Right lobe of liver (tissue), 6 donors: ENCODE measurements around the gene CCDC33. TPM values are rescaled to one million over a fixed set of nuclear protein-coding genes. Genes with fewer than 3 reads are reported as not detected.

Experiments used
- ATAC-seq, 4 donors: fragments of 200-7000 bp; cut with Tn5 transposase; one replicate each; pipeline ENCODE4 v1.9.1; 2020; ENCODE audit warnings: mild to moderate bottlenecking in 4 of 4, moderate library complexity in 4 of 4
- DNase-seq, 3 donors: peaks; one replicate each; pipeline ENCODE4 v3.0.0-alpha.2; 2020
- H3K27ac ChIP-seq, 3 donors: fragments of 200-600 bp; one replicate each; pipeline ENCODE4 v1.8.0; 2022
- H3K27me3 ChIP-seq, 2 donors: fragments of 200-600 bp; one replicate each; pipeline ENCODE4 v1.8.0; 2022
- H3K36me3 ChIP-seq, 4 donors: fragments of 200-600 bp; sonication (generic) in 1 of 4; one replicate each; pipeline versions ENCODE4 v1.5.1 to v1.8.0; 2017 to 2022; ENCODE audit warnings: control low read depth in 1 of 4
- H3K4me1 ChIP-seq, 4 donors: fragments of 200-600 bp; sonication (generic) in 1 of 4; one replicate each; pipeline versions ENCODE4 v1.5.1 to v1.8.0; 2017 to 2022; ENCODE audit warnings: control low read depth in 1 of 4
- H3K4me3 ChIP-seq, 3 donors: fragments of 200-600 bp; one replicate each; pipeline ENCODE4 v1.8.0; 2022
- H3K9me3 ChIP-seq, 4 donors: fragments of 200-600 bp; sonication (generic) in 1 of 4; one replicate each; pipeline versions ENCODE4 v1.5.1 to v1.8.0; 2017 to 2022; ENCODE audit warnings: control low read depth in 1 of 4
- CTCF ChIP-seq, 4 donors: fragments of 200-600 bp in 3 of 4; fragments of 450-650 bp in 1 of 4; IDR thresholded peaks; one replicate each; pipeline versions ENCODE4 v1.5.1 to v1.8.0; 2016 to 2022; ENCODE audit warnings: antibody characterized with exemption in 4 of 4, mild to moderate bottlenecking in 2 of 4
- POLR2A ChIP-seq: fragments of 450-650 bp; IDR thresholded peaks from one replicate; pipeline ENCODE4 v1.6.1; 2017; ENCODE audit warnings: antibody characterized with exemption, mild to moderate bottlenecking
- WGBS: methylation state at CpG from one replicate; pipeline ENCODE4 v1.1.6; 2018; ENCODE audit warnings: low coverage, low lambda C conversion rate; ENCODE audit not compliant: insufficient coverage; ENCODE audit errors: missing lambda C conversion rate; 5-methylcytosine and 5-hydroxymethylcytosine counted together
- intact Hi-C, 2 donors: fragments of 100-400 bp; cut with DNase I; formaldehyde crosslinking; loops; one replicate each; pipeline versions ENCODE4 v1.11.2 to v1.14.1; 2022
- total RNA-seq, 6 experiments: library from RNA; depleted of rRNA in 2 of 6; stranded (reverse); fragments of >200 nt in 2 of 6; fragmentation: NEBNext Ultra II Directional in 3 of 6; extraction: Animal tissue kit (Norgen Biotek cat#: 25700) in 3 of 6; gene quantifications; one replicate each; pipeline versions ENCODE4 v1.1.0 to v1.2.4, GENCODE V29; 2016 to 2023
- donor health status: DM: no; HTN: yes; CAD: no.
- donor health status: DM: no; HTN: no; CAD: no.
- donor health status: DM: no; HTN: no; CAD: no.
- donor health status: DM: no; HTN: yes; CAD: no.
- donor health status: DM: no; HTN: yes; CAD: no.

CCDC33 gene
- total RNA-seq, 6 experiments from 2014 or later, result not detected

GRCh38 chr15:74381190-74381453 is 145.0 kb downstream of the CCDC33 start:
- no peak overlapping the region for H3K27ac ChIP-seq
- TF ChIP-seq CTCF (IDR thresholded peaks at IDR 0.05) (no peak), POLR2A (no peak)
- intact Hi-C loops, result loop anchor here (5.0 to 10.0 kb wide), 2 partner anchors 56 to 104 kb away; no protein-coding TSS in a partner anchor
- no peaks in the 10 kb centered on the region for H3K4me1 ChIP-seq
- DNase-seq (no peak), ATAC-seq (no peak)
- H3K36me3 ChIP-seq, result no peaks in the 10 kb centered on the region
- 66% methylated on average over 2 of the region's 2 CpGs for WGBS
- no peaks in the 10 kb centered on the region for H3K9me3 ChIP-seq
- H3K4me3 ChIP-seq, result no peak overlapping the region
- no peaks in the 10 kb centered on the region for H3K27me3 ChIP-seq

- Histone ChIP-seq H3K27me3 (no peaks in the 10 kb centered on the region), H3K9me3 (no peaks in the 10 kb centered on the region), H3K36me3 (no peaks in the 10 kb centered on the region), H3K4me1 (no peaks in the 10 kb centered on the region), H3K27ac (no peak overlapping the region), H3K4me3 (no peak overlapping the region)
- WGBS, result no CpG with 5 or more reads among the region's 5 CpGs
- intact Hi-C loops, result loop anchor here (5.0 to 10.0 kb wide), 2 partner anchors 56 to 103 kb away; no protein-coding TSS in a partner anchor
- no peak for ATAC-seq
- peak in 1 of 3 donors; percentile 42 for DNase-seq
- TF ChIP-seq CTCF (IDR thresholded peaks at IDR 0.05) (no peak), POLR2A (no peak)
Measured at GRCh38 chr15:74381481-74381880, 145.4 kb downstream of the CCDC33 start.

GRCh38 chr15:74382004-74382816 is 146.1 kb downstream of the CCDC33 start:
- DNase-seq, result peak; percentile 88 to 89 (median 89)
- intact Hi-C loops, result loop anchor here (5.0 to 10.0 kb wide), 2 partner anchors 55 to 103 kb away; no protein-coding TSS in a partner anchor
- 37% methylated on average over 8 of the region's 13 CpGs for WGBS

GRCh38 chr15:74383286-74383685 is 147.2 kb downstream of the CCDC33 start:
- Histone ChIP-seq H3K27ac (no peak overlapping the region), H3K4me1 (no peaks in the 10 kb centered on the region), H3K9me3 (no peaks in the 10 kb centered on the region), H3K4me3 (no peak overlapping the region), H3K36me3 (no peaks in the 10 kb centered on the region), H3K27me3 (no peaks in the 10 kb centered on the region)
- no peak for TF ChIP-seq CTCF (IDR thresholded peaks at IDR 0.05)
- no peak for TF ChIP-seq POLR2A
- DNase-seq (peak in 1 of 3 donors; percentile 23), ATAC-seq (no peak)
- intact Hi-C loops, result loop anchor here (5.0 to 10.0 kb wide), 2 partner anchors 54 to 102 kb away; no protein-coding TSS in a partner anchor
- WGBS, result no CpG with 5 or more reads among the region's 4 CpGs

More at GRCh38 chr15:74382004-74382816, 146.1 kb downstream of the CCDC33 start:
- Histone ChIP-seq H3K27me3 (no peaks in the 10 kb centered on the region), H3K27ac (no peak overlapping the region), H3K4me1 (no peaks in the 10 kb centered on the region), H3K9me3 (no peaks in the 10 kb centered on the region), H3K4me3 (no peak overlapping the region), H3K36me3 (no peaks in the 10 kb centered on the region)
- no peak for TF ChIP-seq POLR2A
- TF ChIP-seq CTCF (IDR thresholded peaks at IDR 0.05), result peak; percentile 93 to 99 (median 96)
- peak; percentile 95 to 99 (median 98) for ATAC-seq
